PC-9 (cell line): Measurements from ENCODE around the gene BORCS8. TPM values are rescaled to one million over a fixed set of nuclear protein-coding genes. Genes with fewer than 3 reads are reported as not detected.
"Not testable (repeated sequence)": the region's sequence is repeated elsewhere in the genome, so short reads cannot be mapped to it uniquely, and the experiment has no call there.

ENCODE experiments used
- BruUV-seq: library from RNA; stranded (reverse); fragments of 400-500 nt; replicated peaks from 2 replicates; lab custom pipeline; 2021; lab: Mats Ljungman, UMichigan
- CTCF ChIA-PET: fragments of 300-600 bp; sonication (Branson Sonifier 250); formaldehyde crosslinking; loops from one replicate; lab custom pipeline; 2022; ENCODE audit warnings: antibody characterized with exemption; lab: Charles Lee
- POLR2A ChIA-PET: fragments of 300-600 bp; sonication (Branson Sonifier 250); formaldehyde crosslinking; loops from one replicate; lab custom pipeline; 2022; ENCODE audit warnings: antibody characterized with exemption; ENCODE audit not compliant: unreplicated experiment; lab: Charles Lee
- DNase-seq, 2 experiments: peaks; one replicate each; pipeline versions ENCODE4 v3.0.0 to v3.0.0-alpha.2; 2015 to 2022; ENCODE audit warnings: mixed read lengths in 1 of 2
- H2AFZ ChIP-seq: fragments of 200-600 bp; sonication (generic); 2 replicates; pipeline ENCODE4 v1.8.1; 2017; ENCODE audit warnings: antibody characterized with exemption
- H3F3A ChIP-seq: fragments of 200-600 bp; sonication (generic); 2 replicates; pipeline ENCODE4 v1.8.1; 2017; ENCODE audit warnings: antibody characterized with exemption, mild to moderate bottlenecking, low read depth; ENCODE audit not compliant: insufficient read depth
- H3K27ac ChIP-seq: fragments of 200-600 bp; sonication (generic); 2 replicates; pipeline ENCODE4 v1.6.1; 2016; ENCODE audit warnings: mixed run types
- H3K27me3 ChIP-seq: fragments of 200-600 bp; sonication (generic); 2 replicates; pipeline ENCODE4 v1.6.1; 2016; ENCODE audit warnings: low read depth, mixed run types; ENCODE audit not compliant: insufficient read depth
- H3K36me3 ChIP-seq: fragments of 200-600 bp; sonication (generic); 2 replicates; pipeline ENCODE4 v1.6.1; 2016; ENCODE audit warnings: low read depth, mixed run types
- H3K4me1 ChIP-seq: fragments of 200-600 bp; sonication (generic); replicated peaks from 2 replicates; pipeline ENCODE4 v1.6.1; 2016; ENCODE audit warnings: mixed run types; ENCODE audit not compliant: insufficient read depth
- H3K4me2 ChIP-seq: fragments of 200-600 bp; sonication (generic); 2 replicates; pipeline ENCODE4 v1.6.1; 2017; ENCODE audit warnings: mixed run types
- H3K4me3 ChIP-seq: fragments of 200-600 bp; sonication (generic); 2 replicates; pipeline ENCODE4 v1.6.1; 2016; ENCODE audit warnings: mixed run types
- H3K79me2 ChIP-seq: fragments of 200-600 bp; sonication (generic); 2 replicates; pipeline ENCODE4 v1.6.1; 2017; ENCODE audit warnings: low read depth, mixed run types
- H3K9me2 ChIP-seq: fragments of 200-600 bp; sonication (generic); 2 replicates; pipeline ENCODE4 v1.8.1; 2017; ENCODE audit warnings: mild to moderate bottlenecking; ENCODE audit not compliant: insufficient read depth
- H3K9me3 ChIP-seq: fragments of 200-600 bp; sonication (generic); 2 replicates; pipeline ENCODE4 v1.8.1; 2016; ENCODE audit warnings: low read depth; ENCODE audit not compliant: insufficient read depth
- H4K20me1 ChIP-seq: fragments of 200-600 bp; sonication (generic); 2 replicates; pipeline ENCODE4 v1.8.1; 2017; ENCODE audit not compliant: insufficient read depth
- CTCF ChIP-seq: fragments of 200-600 bp; sonication (generic); conservative IDR thresholded peaks from 2 replicates; pipeline ENCODE4 v1.6.1; 2017; ENCODE audit warnings: mixed run types, antibody characterized with exemption, mild to moderate bottlenecking, moderate library complexity
- EZH2 ChIP-seq: fragments of 200-600 bp; sonication (generic); IDR thresholded peaks from 2 replicates; pipeline ENCODE4 v1.8.0; 2017; ENCODE audit warnings: antibody characterized with exemption, low read depth
- intact Hi-C: fragments of 100-400 bp; cut with micrococcal nuclease; formaldehyde crosslinking; loops from one replicate; pipeline ENCODE4 v1.10.0; 2022; ENCODE audit not compliant: unreplicated experiment
- total RNA-seq: library from RNA; stranded (reverse); gene quantifications from 2 replicates; pipeline ENCODE4 v1.2.3, GENCODE V29; 2021

Gene BORCS8
- total RNA-seq, 1 experiment from 2014 or later, result 23.1 TPM

- no peaks in the 10 kb centered on the region for H3K36me3 ChIP-seq
- POLR2A ChIA-PET, result no interaction called here
- H3K9me2 ChIP-seq, result no peaks in the 10 kb centered on the region
- no peak overlapping the region for H3K4me2 ChIP-seq
- no peak overlapping the region for H2AFZ ChIP-seq
- no peak overlapping the region for H3K4me3 ChIP-seq
- H3K27me3 ChIP-seq, result no peaks in the 10 kb centered on the region
- TF ChIP-seq EZH2 (no peak), CTCF (no peak)
- intact Hi-C loops, result no loop called here
- no peaks in the 10 kb centered on the region; the same call in 1 of the 2 replicates for H4K20me1 ChIP-seq
- H3K79me2 ChIP-seq, result no peaks in the 10 kb centered on the region
- no TSS peak for BruUV-seq
- DNase-seq, result no peak
- no peak overlapping the region for H3K27ac ChIP-seq
- CTCF ChIA-PET, result no interaction called here
- no peaks in the 10 kb centered on the region for H3K9me3 ChIP-seq
- peaks cover 6% of the 10 kb centered on the region; the same call in 1 of the 2 replicates for H3F3A ChIP-seq
- no peaks in the 10 kb centered on the region for H3K4me1 ChIP-seq
Observed at GRCh38 chr19:19152668-19153384, 39.1 kb downstream of the BORCS8 start.

- ChIA-PET CTCF (no interaction called here), POLR2A (no interaction called here)
- intact Hi-C loops, result no loop called here
- Histone ChIP-seq H3K27me3 (no peaks in the 10 kb centered on the region), H2AFZ (no peak overlapping the region), H4K20me1 (no peaks in the 10 kb centered on the region; the same call in 1 of the 2 replicates), H3K4me2 (no peak overlapping the region), H3K4me1 (no peaks in the 10 kb centered on the region), H3K9me2 (no peaks in the 10 kb centered on the region), H3K79me2 (no peaks in the 10 kb centered on the region), H3K27ac (no peak overlapping the region), H3K36me3 (no peaks in the 10 kb centered on the region), H3K4me3 (no peak overlapping the region), H3K9me3 (no peaks in the 10 kb centered on the region), H3F3A (peaks cover 6% of the 10 kb centered on the region; the same call in 1 of the 2 replicates)
- DNase-seq, result no peak
- no peak for TF ChIP-seq CTCF
- TF ChIP-seq EZH2, result no peak
- no TSS peak for BruUV-seq
Observed at GRCh38 chr19:19151418-19151817, 40.5 kb downstream of the BORCS8 start.

GRCh38 chr19:19149435-19149834 lies 42.5 kb downstream of the BORCS8 start:
- POLR2A ChIA-PET, result no interaction called here
- Histone ChIP-seq H2AFZ (no peak overlapping the region), H3F3A (peaks cover 6% of the 10 kb centered on the region; the same call in 1 of the 2 replicates), H3K4me1 (no peaks in the 10 kb centered on the region), H3K27ac (no peak overlapping the region), H3K36me3 (no peaks in the 10 kb centered on the region), H3K4me3 (no peak overlapping the region), H3K79me2 (no peaks in the 10 kb centered on the region), H3K27me3 (no peaks in the 10 kb centered on the region), H4K20me1 (no peaks in the 10 kb centered on the region), H3K4me2 (no peak overlapping the region), H3K9me3 (no peaks in the 10 kb centered on the region), H3K9me2 (no peaks in the 10 kb centered on the region)
- no TSS peak for BruUV-seq
- TF ChIP-seq EZH2 (no peak), CTCF (no peak)
- intact Hi-C loops, result no loop called here
- no peak for DNase-seq
- CTCF ChIA-PET, result no interaction called here

DNA sequence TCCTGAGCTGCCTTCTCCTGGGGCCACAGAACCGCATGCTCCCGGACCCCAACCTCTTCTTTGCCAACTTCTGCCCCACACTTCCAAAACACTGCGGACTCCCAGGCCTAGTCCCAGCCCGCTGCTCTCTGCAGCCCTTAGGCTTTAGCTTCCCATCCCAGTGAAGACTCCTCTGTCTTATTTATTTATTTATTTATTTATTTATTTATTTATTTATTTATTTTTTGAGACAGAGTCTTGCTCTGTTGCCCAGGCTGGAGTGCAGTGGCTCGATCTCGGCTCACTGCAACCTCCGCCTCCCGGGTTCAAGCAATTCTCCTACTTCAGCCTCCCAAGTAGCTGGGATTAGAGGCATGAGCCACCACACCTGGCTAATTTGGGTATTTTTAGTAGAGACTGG lies 43.4 kb downstream of the BORCS8 start:
- POLR2A ChIA-PET, H3K4me3 ChIP-seq, H3F3A ChIP-seq, H3K79me2 ChIP-seq, DNase-seq, H2AFZ ChIP-seq, CTCF ChIA-PET, H3K36me3 ChIP-seq, BruUV-seq, H3K27me3 ChIP-seq, H3K9me2 ChIP-seq, H3K4me2 ChIP-seq, H3K27ac ChIP-seq, H3K9me3 ChIP-seq, H3K4me1 ChIP-seq, H4K20me1 ChIP-seq, intact Hi-C loops: not testable (repeated sequence)
